ENCODE measurements around the gene CHRNA4.

Gene CHRNA4

GRCh38 chr20:63377256-63377941, 16.2 kb upstream of the CHRNA4 start:
- DNase-seq (ENCODE audit: low spot score), result no peak

- DNase-seq (ENCODE audit: low spot score), result no peak
These were observed 15.4 kb upstream of the CHRNA4 start for GRCh38 chr20:63376283-63377250.

GRCh38 chr20:63375438-63375837, 14.3 kb upstream of the CHRNA4 start:
- no peak for DNase-seq (ENCODE audit: low spot score)

GRCh38 chr20:63374504-63374903, 13.4 kb upstream of the CHRNA4 start:
- DNase-seq (ENCODE audit: low spot score), result no peak

- no peak for DNase-seq (ENCODE audit: low spot score)
These were observed 12.8 kb upstream of the CHRNA4 start for GRCh38 chr20:63373996-63374395.

- DNase-seq (ENCODE audit: low spot score), result no peak
These were observed 12.1 kb upstream of the CHRNA4 start for GRCh38 chr20:63372971-63373885.

- no peak for DNase-seq (ENCODE audit: low spot score)
These were observed 10.2 kb upstream of the CHRNA4 start for GRCh38 chr20:63371291-63371865.

GRCh38 chr20:63370618-63371187, 9.6 kb upstream of the CHRNA4 start:
- no peak for DNase-seq (ENCODE audit: low spot score)

GRCh38 chr20:63369724-63370617, 8.8 kb upstream of the CHRNA4 start:
- DNase-seq (ENCODE audit: low spot score), result no peak

- no peak for DNase-seq (ENCODE audit: low spot score)
These were observed 7.9 kb upstream of the CHRNA4 start for GRCh38 chr20:63369024-63369530.

- no peak for DNase-seq (ENCODE audit: low spot score)
These were observed 7.0 kb upstream of the CHRNA4 start for GRCh38 chr20:63368151-63368550.

- no peak for DNase-seq (ENCODE audit: low spot score)
These were observed 6.4 kb upstream of the CHRNA4 start for GRCh38 chr20:63367446-63368055.

- DNase-seq (ENCODE audit: low spot score), result no peak
These were observed 5.5 kb upstream of the CHRNA4 start for GRCh38 chr20:63366390-63367365.

GRCh38 chr20:63365601-63366389, 4.6 kb upstream of the CHRNA4 start:
- no peak for DNase-seq (ENCODE audit: low spot score)

- no peak for DNase-seq (ENCODE audit: low spot score)
These were observed 3.8 kb upstream of the CHRNA4 start for GRCh38 chr20:63364801-63365585.

GRCh38 chr20:63363981-63364561, 2.9 kb upstream of the CHRNA4 start:
- no peak for DNase-seq (ENCODE audit: low spot score)
